CD4-positive, alpha-beta T cell treated with Interleukin-15 for 4 hours (primary cell): ENCODE results near the gene AXIN2.
"Not testable (repeated sequence)": the region's sequence is repeated elsewhere in the genome, so short reads cannot be mapped to it uniquely, and the experiment has no call there.

Experiments used
- DNase-seq: peaks from one replicate; pipeline ENCODE4 v3.0.0-alpha.2; 2020; ENCODE audit warnings: low spot score

The AXIN2 gene

GRCh38 chr17:65536573-65537342 lies 24.7 kb downstream of the AXIN2 start:
- DNase-seq: no peak

- no peak for DNase-seq
Observed at GRCh38 chr17:65535777-65536572, 25.5 kb downstream of the AXIN2 start.

- DNase-seq: no peak
Observed at GRCh38 chr17:65533852-65534457, 27.5 kb downstream of the AXIN2 start.

GRCh38 chr17:65533056-65533745 lies 28.2 kb downstream of the AXIN2 start:
- no peak for DNase-seq

GRCh38 chr17:65532101-65532890 lies 29.2 kb downstream of the AXIN2 start:
- no peak for DNase-seq

GRCh38 chr17:65531256-65532100 lies 30.0 kb downstream of the AXIN2 start:
- DNase-seq: no peak

GRCh38 chr17:65530523-65531255 lies 30.8 kb downstream of the AXIN2 start:
- no peak for DNase-seq

GRCh38 chr17:65529761-65530522 lies 31.5 kb downstream of the AXIN2 start:
- DNase-seq: no peak

- DNase-seq: no peak
Observed at GRCh38 chr17:65529040-65529633, 32.3 kb downstream of the AXIN2 start.

- no peak for DNase-seq
Observed at GRCh38 chr17:65527857-65528591, 33.4 kb downstream of the AXIN2 start.

GRCh38 chr17:65527381-65527780 lies 34.1 kb downstream of the AXIN2 start:
- no peak for DNase-seq

- not testable (repeated sequence) for DNase-seq
Observed at GRCh38 chr17:65526854-65527253, 34.6 kb downstream of the AXIN2 start.

GRCh38 chr17:65523853-65524664 lies 37.4 kb downstream of the AXIN2 start:
- DNase-seq: no peak

GRCh38 chr17:65523411-65523810 lies 38.0 kb downstream of the AXIN2 start:
- peak; percentile 69 for DNase-seq

GRCh38 chr17:65522751-65523404 lies 38.6 kb downstream of the AXIN2 start:
- DNase-seq: no peak

GRCh38 chr17:65519462-65519861 lies 42.0 kb downstream of the AXIN2 start:
- DNase-seq: no peak

- no peak for DNase-seq
Observed at GRCh38 chr17:65518256-65518655, 43.2 kb downstream of the AXIN2 start.
